HG03196 (cell line): ENCODE measurements around the gene POR.

ENCODE experiments used
- ATAC-seq: cut with Tn5 transposase; IDR thresholded peaks from one replicate; pipeline ENCODE4 v1.9.1; 2021; ENCODE audit not compliant: unreplicated experiment

Gene POR

DNA sequence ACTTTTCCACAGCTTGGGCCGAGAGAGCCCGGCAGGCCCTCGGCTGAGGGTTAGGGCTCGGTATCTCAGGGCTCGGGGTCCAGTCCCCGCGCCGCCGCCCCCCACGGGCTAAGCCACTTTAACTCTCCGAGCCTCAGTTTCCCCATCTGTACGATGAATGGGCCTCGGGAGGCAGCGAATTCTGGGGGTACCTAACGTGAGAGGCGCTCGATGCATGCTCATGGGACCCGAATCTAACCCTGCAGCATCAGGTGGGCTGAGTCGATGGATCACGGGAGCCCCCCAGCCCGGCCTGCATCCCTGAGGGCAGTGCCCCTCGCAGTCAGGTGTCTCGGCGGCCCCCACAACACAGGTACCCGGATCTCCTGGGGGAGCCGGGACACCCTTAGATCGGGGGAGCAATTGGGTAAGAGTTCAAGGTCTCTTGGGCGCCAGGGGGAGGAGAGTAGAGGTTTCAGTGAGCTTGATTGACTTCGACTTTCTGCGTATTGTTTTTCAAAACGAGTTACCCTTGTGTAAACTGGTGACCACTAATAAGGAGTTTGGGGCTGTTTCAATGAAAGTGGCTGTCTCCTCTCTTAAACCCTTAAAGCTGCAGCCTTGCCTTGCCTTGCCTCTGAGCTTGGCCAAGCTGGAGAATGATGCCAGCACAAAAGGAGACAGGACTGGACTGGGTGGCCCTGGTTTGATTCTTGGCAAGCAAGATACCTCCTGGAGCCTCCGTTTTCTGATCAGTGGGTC lies 631 bp downstream of the POR start:
- ATAC-seq = no peak

DNA sequence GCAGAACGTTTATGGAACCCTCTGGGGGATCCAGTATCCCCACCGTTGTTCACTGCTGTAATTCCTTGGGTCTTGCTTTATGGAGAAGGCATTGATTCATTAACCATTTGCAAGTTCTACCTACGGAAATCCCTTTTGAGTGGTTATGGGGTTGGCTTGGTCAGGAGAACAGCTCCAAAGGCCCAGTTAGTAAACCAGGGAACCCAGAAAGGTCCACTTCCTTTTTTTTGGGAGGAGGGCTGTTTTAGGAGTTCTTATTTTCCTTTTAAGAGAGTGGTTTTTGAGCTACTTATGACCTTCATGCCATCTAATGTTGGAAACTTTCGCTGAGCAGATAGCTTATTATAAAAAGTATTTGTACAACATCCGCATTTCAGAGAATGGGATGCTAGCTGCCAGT lies 1.3 kb downstream of the POR start:
- no peak for ATAC-seq

DNA sequence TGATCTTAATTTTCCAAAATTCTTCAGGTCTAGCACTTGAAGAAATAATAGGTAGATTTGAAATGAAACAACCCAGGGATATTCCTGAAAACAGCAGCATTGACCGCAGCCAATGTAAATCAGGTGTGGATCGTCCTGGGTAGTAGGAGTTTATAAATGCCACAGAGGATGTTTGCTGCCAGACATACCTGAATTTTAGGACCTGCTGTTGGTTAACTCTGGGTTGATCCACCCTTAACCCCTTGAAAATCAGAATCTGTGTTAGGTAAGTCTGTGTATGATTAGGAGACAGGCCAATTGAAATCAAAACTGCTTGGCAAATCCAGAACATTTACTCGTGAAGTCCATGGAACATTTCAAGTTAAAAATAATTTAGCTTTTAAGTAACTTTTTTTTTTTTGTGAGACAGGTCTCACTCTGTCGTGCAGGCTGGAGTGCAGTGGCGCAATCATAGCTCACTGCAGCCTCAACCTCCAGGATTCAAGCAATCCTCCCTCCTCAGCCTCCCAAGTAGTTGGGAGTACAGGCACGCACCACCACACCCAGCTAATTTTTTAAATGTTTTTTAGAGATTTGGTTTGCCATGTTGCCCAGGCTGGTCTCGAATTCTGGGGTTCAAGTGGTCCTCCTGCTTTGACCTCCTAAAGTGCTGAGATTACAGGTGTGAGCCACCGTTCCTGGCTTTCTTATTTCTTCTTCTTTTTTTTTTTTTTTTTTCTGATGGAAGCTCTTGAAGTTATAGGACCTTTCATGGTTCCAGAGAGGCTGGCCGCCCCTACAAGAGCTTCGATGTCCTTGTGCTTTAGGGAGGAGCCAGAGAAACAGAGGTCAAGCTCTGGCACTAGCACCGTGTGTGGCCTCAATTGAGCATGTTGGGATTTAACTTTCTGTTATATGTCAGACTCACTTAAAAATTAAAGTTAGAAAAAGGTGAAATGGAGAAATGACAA lies 2.0 kb downstream of the POR start:
- no peak for ATAC-seq

DNA sequence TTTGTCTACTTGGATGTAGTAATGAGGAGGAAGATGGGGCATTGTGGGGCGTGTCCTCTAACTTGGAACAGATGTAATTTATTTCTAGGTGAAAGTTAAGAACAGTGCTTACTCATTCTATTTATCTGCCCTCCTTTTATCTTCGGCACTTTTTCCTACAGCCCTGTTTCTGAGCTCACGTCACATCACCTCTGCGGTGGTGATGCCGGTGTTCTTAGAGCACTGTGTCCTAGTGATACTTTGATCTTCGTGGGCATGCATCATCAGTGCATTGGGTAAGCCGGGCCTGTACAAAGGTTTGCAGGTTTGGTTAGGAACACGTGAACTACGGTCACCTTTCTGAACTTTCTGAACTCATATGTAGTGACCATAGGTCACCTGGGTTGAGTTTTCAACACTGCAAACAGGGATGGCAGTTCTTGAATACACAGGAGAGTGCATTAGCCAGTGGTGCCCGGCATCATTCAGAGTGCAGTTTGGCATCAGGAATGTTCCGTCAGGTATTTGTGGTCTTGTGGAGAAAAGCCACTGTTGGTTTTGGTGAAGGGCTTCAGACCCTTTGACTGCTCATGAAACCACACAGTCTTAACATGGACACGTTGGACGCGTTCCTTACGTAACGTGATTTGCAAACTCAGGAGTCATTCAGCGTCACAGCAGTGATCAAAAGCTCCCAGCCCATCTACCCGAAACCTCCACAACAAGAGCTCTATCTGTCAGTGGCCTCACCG lies 5.6 kb downstream of the POR start:
- no peak for ATAC-seq

DNA sequence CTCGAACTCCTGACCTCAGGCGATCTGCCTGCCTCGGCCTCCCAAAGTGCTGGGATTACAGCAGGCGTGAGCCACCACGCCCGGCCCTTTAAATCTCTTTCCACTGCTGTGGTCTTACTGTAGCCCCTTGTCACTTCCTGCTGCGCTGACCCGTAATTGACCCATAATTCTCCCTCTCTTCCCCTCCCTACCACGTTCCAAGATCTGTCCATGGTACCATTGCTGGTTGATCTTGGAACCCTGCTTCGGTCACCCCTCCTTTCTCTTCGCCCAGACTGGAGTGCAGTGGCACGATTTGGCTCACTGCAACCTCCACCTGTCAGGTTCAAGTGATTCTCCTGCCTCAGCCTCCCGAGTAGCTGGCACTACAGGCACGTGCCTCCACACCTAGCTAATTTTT lies 6.5 kb downstream of the POR start:
- no peak for ATAC-seq

DNA sequence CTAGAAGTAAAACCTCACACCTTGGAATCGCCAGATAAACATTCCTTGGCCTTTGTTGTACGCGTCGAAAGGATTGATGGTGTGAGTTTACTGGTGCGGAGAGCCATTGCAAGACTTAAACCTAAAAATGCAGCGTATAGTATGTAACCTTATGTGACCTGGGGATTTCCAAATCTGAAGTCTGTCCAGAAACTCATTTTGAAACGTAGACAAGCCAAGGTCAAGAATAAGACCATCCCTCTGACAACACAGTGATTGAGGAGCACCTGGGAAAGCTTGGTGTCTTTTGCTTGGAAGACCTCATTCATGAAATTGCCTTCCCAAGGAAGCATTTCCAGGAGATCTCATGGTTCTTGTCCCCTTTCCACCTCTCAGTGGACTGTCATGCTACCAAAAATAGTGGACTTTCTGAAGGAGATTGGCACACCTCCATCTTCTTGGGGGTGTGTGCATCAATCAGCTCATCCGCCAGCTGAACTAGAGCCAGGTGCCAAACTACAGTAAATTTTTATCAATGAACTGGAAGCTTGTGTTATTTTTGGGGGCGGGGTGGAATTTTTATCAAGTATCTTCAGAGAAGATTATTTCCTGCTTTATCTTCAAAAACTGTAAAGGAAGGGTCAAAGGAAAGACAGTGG lies 8.1 kb downstream of the POR start:
- ATAC-seq = no peak

DNA sequence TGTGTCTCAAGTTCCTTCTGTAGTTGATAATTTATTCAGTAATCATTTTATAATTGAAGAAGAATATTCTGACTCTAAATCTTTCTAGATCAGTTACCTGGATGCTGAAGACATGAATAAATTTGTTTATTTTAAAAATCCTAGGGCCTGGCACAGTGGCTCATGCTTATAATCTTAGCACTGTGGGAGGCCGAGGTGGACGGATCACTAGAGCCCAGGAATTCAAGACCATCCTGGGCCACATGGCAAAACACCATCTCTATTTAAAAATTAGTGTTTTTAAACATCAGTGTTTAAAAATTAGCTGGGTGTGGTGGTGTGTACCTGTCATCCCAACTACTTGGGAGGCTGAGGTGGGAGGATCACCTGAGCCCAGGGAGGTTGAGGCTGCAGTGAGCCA lies 9.3 kb downstream of the POR start:
- no peak for ATAC-seq

DNA sequence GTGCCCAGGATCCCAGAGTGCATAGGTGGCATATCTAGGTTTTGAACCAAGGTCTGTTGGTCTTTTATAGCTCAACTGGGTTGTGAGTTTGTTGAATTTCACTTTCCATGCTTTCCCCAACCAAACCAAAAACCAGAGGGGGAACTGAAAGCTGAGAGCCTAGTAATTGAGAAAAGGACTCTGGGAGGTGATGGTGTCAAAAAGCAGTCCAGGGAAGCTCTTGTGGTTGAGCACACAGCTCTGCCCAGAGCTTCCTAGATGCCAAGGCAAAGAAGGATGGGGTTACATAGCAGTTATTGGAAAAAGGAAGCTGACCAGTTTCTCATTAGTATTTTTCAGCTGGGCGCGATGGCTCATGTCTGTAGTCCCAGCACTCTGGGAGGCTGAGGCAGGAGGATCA lies 9.9 kb downstream of the POR start:
- no peak for ATAC-seq

DNA sequence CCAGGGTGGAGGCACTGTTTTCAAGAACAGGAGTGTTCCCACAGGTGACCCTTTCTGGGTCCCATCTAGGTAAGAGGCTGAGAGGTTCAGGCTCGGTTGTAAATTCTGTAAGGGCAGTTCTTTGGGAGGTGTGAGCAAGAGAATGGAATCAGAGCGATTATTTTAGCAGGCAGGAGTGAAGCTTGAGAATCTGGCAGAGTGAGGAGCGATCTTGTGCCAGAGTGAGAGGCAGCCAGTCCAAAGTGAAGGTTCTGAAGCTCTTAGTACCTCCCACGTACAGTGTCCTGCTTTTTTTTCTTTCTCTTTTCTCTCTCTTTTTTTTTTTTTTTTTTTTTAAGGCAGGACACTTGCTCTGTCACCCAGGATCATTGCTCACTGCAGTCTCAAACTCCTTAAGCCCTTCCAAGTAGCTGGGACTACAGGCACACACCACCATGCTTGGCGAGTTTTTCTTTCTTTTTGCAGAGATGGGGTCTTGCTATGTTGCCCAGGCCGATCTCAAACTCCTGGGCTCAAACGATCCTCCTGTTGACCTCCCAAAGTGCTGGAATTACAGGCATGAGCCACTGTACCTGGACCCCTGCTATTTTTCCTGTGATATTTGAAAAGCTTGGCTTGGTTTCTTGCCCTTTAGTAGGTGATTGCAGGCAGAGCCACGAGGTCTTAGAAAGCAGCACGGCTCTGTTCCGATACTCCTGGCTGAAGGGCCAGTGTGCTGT lies 10.9 kb downstream of the POR start:
- no peak for ATAC-seq

DNA sequence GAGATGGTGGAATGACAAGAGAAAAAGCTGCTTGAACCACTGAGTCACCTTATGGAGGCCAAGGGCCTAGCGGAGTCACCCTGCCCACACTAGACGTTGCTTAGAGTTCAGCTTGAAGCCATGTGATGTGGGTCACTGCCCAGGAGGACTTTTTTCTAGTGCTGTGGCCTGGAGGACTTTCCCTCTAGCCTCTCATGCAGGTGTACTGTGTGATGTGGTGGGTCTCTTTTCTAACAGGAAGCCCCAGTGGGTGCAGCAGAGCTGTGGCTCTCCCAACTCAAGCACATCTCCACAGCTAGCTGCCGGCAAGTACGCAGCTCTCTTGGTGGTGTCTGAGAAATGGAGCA lies 13.6 kb downstream of the POR start:
- peak; percentile 58 for ATAC-seq

DNA sequence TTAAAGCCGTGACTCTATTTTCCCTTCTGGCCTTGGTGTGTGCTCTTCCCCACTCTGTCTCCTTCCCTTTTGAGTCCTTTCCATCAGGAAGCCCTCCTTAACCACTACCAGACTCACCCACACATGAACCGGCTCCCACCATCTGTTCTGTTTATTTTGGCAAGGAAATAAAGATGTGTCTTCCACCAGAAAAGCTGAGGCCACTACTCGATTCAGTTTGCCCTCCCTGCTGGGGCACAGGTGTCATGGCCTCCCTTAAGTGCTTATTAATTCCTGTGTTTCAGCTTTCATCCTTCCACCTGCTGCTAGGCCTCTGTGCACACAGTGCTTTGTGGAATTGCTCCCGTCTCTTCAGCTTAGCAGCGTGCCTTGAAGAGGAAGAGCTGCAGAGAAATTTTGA lies 16.7 kb downstream of the POR start:
- ATAC-seq = no peak

DNA sequence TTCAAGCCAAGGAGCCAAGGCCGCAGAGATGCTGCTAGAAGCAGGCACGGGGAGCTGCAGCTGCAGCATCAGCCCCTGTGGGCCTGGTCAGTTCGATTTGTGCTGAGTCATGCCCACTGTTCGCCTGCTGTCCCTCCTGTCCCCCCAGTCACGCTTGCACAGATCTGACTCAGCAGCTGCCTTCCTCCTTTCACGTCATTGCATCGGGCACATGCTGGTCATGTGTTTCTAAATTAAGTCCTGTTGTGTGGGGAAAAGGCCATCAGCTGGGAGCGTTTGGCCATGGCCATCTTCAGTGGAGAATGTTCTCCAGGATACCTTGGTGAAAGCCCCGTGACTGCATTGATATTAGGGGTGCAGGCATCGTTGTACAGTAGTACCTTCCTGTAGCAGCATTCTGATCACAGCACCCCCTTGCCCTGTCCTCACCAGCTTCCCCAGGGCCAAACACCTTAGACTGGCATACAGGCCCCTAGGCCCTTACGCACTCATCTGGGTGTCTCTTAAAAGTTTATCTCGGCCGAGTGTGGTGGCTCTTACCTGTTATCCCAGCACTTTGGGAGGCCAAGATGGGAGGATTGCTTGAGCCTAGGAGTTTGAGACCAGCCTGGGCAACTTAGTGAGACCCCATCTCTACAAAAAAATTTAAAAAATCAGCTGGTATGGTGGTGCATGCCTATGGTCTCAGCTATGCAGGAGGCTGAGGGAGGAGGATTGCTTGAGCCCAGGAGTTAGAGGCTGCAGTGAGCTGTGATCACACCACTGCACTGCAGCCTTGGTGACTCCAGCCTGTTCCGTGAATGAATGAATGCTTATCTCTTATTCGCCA lies 23.2 kb downstream of the POR start:
- no peak for ATAC-seq

DNA sequence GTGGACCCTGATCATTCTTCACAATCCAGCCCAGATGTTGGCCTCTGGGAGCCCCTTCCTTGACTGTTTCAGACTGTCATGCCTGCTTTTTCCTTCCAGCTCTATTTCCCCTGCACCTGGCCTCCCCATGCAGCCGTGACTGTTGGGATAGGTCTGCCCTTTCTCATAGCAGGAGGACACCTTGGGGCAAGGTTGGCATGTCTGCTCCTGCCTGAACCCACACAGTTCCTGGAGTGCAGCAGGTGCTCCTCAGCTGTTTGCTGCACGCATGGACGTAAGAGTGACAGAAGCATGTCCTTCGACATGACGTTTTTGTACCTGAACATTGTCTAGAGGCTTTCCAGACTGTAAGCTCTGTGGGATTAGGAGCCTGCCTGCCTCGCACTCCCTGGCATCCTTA lies 24.0 kb downstream of the POR start:
- no peak for ATAC-seq

DNA sequence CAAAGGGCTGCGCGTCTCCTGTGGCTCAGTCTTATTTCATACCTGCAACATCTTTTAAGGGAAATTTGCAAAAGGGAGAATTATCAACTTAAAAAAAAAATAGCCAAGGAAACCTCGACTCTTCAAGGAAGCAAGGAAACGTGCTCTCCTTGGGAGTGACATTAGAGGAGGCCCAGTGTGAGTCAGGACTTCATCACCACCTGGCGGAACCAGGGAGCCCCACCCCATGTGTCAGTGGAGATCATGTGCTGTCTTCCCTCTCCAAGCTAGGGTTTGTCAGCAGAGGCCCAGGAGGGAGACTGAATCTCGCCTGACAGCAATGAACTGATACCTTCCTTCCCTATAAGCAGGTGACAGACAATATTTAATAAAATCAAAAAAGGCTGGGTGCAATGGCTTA lies 28.9 kb downstream of the POR start:
- ATAC-seq = no peak

DNA sequence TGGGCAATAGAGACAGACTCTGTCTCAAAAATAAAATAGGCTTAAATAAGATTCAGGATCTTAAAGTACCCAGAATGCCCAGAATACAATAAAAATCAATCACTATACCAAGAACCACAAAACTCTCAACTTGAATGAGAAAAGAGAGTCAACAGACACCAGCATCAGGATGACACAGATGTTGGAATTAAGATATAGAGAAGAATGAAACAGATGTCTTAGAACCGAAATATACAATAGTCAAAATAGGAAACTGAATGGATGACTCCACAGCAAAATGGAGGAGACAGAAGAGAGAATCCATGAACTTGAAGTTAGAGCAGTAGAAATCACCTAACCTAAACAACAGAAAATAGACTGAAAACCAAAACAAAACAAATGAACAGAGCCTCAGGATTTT lies 29.6 kb downstream of the POR start:
- ATAC-seq = no peak

DNA sequence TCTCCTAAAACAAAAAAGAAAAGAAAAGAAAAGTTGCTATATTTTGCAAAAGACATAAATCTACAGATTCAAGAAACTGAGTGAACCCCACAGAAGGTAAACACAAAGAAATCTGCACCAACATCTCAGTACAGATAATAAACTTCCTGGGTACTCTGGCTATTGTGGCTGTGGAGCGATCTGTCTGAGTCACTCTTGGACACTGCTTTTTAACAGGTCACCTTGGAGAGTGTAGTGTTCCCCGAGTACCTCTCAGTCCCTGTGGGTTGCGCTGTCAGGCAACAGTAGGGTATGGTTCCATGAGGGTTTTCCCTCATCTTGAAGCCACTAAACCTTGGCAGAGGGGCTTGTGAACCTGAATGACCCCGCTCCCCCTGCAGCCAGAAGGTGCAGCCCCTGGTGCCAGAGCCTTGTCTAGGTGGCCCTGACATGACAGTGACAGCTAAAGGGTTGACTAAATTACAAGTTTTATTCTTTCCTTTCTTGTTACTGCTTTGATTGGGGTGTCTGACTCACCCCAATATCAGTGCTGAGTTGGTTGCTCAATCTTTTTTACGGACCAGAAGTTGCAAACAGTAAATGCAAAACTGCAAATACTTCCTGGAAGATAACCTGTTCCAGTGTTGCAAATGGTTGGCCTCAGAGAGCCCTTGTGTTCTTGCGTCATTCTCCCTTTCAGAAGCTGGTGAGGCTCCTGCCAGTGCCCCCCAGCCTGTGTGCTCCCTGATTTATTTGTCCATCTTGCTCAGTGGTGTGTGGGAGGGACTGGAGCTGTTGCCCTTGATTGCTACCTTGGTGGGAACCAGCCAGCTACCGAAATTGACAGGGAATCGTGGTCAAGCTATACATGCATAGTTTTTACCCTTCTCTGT lies 30.6 kb downstream of the POR start:
- no peak for ATAC-seq

DNA sequence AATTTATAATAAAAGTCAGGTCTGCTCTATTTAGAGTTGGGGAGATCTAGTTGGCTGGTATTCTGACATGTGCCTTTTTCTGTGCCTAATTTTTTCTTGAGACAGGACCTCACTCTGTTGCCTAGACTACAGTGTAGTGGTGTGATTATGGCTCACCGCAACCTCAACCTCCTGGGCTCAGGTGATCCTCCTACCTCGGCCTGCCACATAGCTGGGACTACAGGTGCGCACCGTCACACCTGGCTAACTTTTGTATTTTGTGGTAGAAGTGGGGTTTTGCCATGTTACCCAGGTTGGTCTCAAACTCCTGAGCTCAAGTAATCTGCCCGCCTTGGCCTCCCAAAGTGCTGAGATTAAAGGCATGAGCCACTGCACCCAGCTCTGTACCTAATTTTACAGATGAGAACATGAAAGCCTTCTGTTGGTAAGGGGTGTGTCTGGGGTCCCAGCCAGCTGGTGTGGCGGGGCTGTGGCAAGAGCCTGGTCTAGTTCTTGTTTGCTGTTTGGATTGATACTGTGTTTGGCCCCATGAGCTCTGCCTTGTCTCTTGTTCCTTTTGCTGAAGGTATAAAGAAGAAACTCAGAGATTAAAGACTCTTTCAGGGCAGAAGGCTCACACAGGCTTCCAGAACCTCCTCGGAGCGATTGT lies 31.4 kb downstream of the POR start:
- no peak for ATAC-seq

DNA sequence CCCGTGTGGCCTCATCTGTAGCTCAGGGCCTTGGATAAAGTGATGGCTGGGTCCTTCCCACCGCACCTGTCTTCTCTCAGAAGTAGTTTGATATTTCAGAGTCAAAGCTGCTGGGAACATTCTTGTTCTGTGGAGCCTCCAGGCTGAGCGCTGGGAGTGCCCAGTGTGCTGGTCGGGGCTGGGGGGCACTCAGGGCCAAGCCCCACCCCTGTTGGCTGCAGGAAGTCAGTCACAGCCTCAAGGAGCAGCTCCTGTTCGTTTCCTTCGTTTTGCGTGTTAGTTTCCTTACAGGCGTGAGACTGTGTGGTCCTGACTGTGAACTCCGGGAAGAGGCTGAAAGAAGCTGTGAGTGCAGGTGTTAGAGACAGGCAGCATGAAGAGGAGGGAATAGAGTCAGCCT lies 33.2 kb downstream of the POR start:
- ATAC-seq = no peak
